NCI-H1417 treated with DMSO at 0.1 percent for 48 hours (cell line): Measurements from ENCODE around the gene GPR160.

Experiments used
- DNase-seq: peaks from one replicate; lab custom pipeline; 2025; lab: John Stamatoyannopoulos, UW

The GPR160 gene

GRCh38 chr3:170027233-170028102 is 10.3 kb upstream of the GPR160 start:
- DNase-seq = no peak

GRCh38 chr3:170033489-170033888 is 4.3 kb upstream of the GPR160 start:
- DNase-seq = no peak

- no peak for DNase-seq
These were observed 777 bp downstream of the GPR160 start for GRCh38 chr3:170038434-170039110.

GRCh38 chr3:170040418-170040817 is 2.6 kb downstream of the GPR160 start:
- no peak for DNase-seq

GRCh38 chr3:170043506-170043905 is 5.7 kb downstream of the GPR160 start:
- DNase-seq = no peak

- no peak for DNase-seq
These were observed 6.5 kb downstream of the GPR160 start for GRCh38 chr3:170044271-170044670.

- DNase-seq = no peak
These were observed 7.0 kb downstream of the GPR160 start for GRCh38 chr3:170044795-170045244.

GRCh38 chr3:170046269-170047132 is 8.7 kb downstream of the GPR160 start:
- no peak for DNase-seq

GRCh38 chr3:170047133-170047404 is 9.3 kb downstream of the GPR160 start:
- no peak for DNase-seq

- DNase-seq = no peak
These were observed 11.6 kb downstream of the GPR160 start for GRCh38 chr3:170049146-170050000.

GRCh38 chr3:170050753-170051152 is 13.0 kb downstream of the GPR160 start:
- DNase-seq = no peak

- DNase-seq = no peak
These were observed 14.6 kb downstream of the GPR160 start for GRCh38 chr3:170052398-170052797.

GRCh38 chr3:170054204-170054603 is 16.4 kb downstream of the GPR160 start:
- no peak for DNase-seq

GRCh38 chr3:170055209-170055608 is 17.4 kb downstream of the GPR160 start:
- DNase-seq = no peak

- DNase-seq = no peak
These were observed 19.1 kb downstream of the GPR160 start for GRCh38 chr3:170056710-170057454.

- DNase-seq = no peak
These were observed 19.8 kb downstream of the GPR160 start for GRCh38 chr3:170057550-170057949.

GRCh38 chr3:170058127-170058526 is 20.3 kb downstream of the GPR160 start:
- no peak for DNase-seq

GRCh38 chr3:170059447-170059846 is 21.7 kb downstream of the GPR160 start:
- no peak for DNase-seq

GRCh38 chr3:170062068-170062467 is 24.3 kb downstream of the GPR160 start:
- DNase-seq = no peak

GRCh38 chr3:170062769-170063168 is 25.0 kb downstream of the GPR160 start:
- DNase-seq = no peak

- DNase-seq = no peak
These were observed 25.9 kb downstream of the GPR160 start for GRCh38 chr3:170063691-170064090.
